Esophagus squamous epithelium (tissue), 4 donors: ENCODE results near the gene UGT1A6.

ENCODE experiments used
- CTCF ChIP-seq, 6 experiments: fragments of 450-650 bp in 4 of 6; fragments of 200-600 bp in 2 of 6; sonication (generic) in 2 of 6; IDR thresholded peaks; one replicate each; pipeline ENCODE4 v1.5.1; 2016 to 2019; ENCODE audit warnings: antibody characterized with exemption in 6 of 6, mild to moderate bottlenecking in 4 of 6, moderate library complexity in 4 of 6
- POLR2A ChIP-seq, 4 donors: fragments of 450-650 bp; IDR thresholded peaks; one replicate each; pipeline ENCODE4 v1.6.1; 2017; ENCODE audit warnings: antibody characterized with exemption in 4 of 4, mild to moderate bottlenecking in 4 of 4, moderate library complexity in 3 of 4

DNA sequence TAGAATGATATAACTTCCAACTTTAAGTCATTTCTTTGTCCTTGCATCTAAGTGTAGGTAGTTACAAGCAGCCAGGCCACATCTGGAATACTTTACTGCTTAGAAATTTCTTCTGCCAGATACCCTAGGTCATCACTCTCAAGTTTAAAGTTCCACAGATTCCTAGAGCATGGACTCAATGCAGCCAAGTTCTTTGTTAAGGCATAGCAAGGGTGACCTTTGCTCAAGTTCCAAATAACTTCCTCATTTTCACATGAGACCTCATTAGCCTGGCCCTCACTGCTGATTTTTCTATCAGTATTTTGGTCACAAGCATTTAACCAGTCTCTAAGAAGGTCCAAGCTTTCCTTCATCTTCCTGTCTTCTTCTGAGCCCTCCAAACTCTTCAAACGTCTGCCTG, 28.8 kb upstream of the UGT1A6 start:
- TF ChIP-seq CTCF (IDR thresholded peaks at IDR 0.05) = no peak
- no peak for TF ChIP-seq POLR2A (IDR thresholded peaks at IDR 0.05)
